Activated B cell treated with CpG ODN at 0.5 μM for 24 hours (primary cell): Measurements from ENCODE around the gene TMEM131. TPM values are rescaled to one million over a fixed set of nuclear protein-coding genes. Genes with fewer than 3 reads are reported as not detected.

Source experiments
- ATAC-seq: fragments of 200-7000 bp; cut with Tn5 transposase; one replicate; pipeline ENCODE4 v1.10.0; 2021; ENCODE audit warnings: low read depth, mild to moderate bottlenecking, moderate library complexity
- CTCF ChIA-PET: fragments of 350-600 bp; sonication (Branson Sonifier 250); formaldehyde crosslinking; loops from one replicate; lab custom pipeline; 2021; ENCODE audit warnings: antibody characterized with exemption; lab: Charles Lee
- POLR2A ChIA-PET: fragments of 350-600 bp; sonication (Branson Sonifier 250); formaldehyde crosslinking; loops from one replicate; lab custom pipeline; 2021; ENCODE audit warnings: antibody characterized with exemption; lab: Charles Lee
- DNase-seq: peaks from one replicate; pipeline ENCODE4 v3.0.0; 2022
- H3K27ac Mint-ChIP-seq: one replicate; pipeline ENCODE4 v1.8.0; 2020; ENCODE audit warnings: mixed read lengths
- H3K27me3 Mint-ChIP-seq: one replicate; pipeline ENCODE4 v1.8.0; 2021; ENCODE audit warnings: mixed read lengths
- H3K36me3 Mint-ChIP-seq: one replicate; pipeline ENCODE4 v1.8.0; 2021; ENCODE audit warnings: low read depth, mixed read lengths
- H3K4me1 Mint-ChIP-seq: one replicate; pipeline ENCODE4 v1.8.0; 2021; ENCODE audit warnings: mixed read lengths
- H3K4me3 Mint-ChIP-seq: one replicate; pipeline ENCODE4 v1.8.0; 2020; ENCODE audit warnings: mild to moderate bottlenecking, mixed read lengths
- H3K9me3 Mint-ChIP-seq: one replicate; pipeline ENCODE4 v1.8.0; 2020; ENCODE audit warnings: mixed read lengths
- intact Hi-C: fragments of 100-400 bp; cut with micrococcal nuclease; formaldehyde crosslinking; loops from one replicate; pipeline ENCODE4 v1.15.1; 2024
- total RNA-seq: library from RNA; stranded (reverse); gene quantifications from 2 replicates; pipeline ENCODE4 v1.2.3, GENCODE V29; 2022
- TF ChIP-seq, protein P1 (sequence below): fragments of 200-600 bp; IDR thresholded peaks from one replicate; pipeline ENCODE4 v1.8.0; 2022; ENCODE audit warnings: antibody characterized with exemption, mild to moderate bottlenecking

The TMEM131 gene
- total RNA-seq, 1 donor from 2014 or later: 146 TPM

DNA sequence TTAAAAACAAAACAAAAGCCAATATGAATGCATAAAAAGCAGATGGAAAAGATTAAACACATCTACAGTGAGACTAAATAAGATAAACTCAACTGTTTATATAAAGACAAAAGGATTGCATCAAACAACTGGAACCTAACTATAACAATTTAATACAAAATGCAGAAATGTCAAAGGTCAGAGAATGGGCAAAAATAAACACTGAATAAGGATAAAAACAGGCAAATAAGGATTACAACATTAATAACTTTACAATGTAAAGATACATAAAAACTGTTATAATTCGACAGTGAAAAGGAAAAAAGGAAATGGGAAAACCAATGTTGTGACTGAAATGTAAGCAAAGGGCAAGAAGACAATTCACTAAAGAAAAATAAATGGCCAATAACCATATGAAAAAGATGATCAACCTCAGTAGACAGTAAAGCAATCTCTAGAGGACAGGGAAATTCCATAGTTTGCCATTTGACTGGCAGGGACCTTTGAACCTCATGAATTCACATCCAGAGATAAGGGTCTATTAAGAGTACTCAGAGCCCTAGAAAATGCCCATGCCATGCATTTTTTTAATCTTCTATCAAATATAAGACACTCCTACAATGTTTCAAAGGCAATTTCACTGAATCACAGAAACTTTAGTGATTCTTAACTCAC lies 83.7 kb downstream of the TMEM131 start:
- TF ChIP-seq, protein P1, sequence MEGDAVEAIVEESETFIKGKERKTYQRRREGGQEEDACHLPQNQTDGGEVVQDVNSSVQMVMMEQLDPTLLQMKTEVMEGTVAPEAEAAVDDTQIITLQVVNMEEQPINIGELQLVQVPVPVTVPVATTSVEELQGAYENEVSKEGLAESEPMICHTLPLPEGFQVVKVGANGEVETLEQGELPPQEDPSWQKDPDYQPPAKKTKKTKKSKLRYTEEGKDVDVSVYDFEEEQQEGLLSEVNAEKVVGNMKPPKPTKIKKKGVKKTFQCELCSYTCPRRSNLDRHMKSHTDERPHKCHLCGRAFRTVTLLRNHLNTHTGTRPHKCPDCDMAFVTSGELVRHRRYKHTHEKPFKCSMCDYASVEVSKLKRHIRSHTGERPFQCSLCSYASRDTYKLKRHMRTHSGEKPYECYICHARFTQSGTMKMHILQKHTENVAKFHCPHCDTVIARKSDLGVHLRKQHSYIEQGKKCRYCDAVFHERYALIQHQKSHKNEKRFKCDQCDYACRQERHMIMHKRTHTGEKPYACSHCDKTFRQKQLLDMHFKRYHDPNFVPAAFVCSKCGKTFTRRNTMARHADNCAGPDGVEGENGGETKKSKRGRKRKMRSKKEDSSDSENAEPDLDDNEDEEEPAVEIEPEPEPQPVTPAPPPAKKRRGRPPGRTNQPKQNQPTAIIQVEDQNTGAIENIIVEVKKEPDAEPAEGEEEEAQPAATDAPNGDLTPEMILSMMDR: no peak
- no peak for DNase-seq
- ChIA-PET POLR2A (interaction anchor here (0.5 to 2.5 kb wide), 15 partner anchors 8 to 370 kb away, joined by 3 to 10 read pairs (median 5); partner anchors contain the start of gene TMEM131), CTCF (interaction anchor here (0.9 kb wide), 1 partner anchor 83 kb away, joined by 3 read pairs; no protein-coding TSS in a partner anchor)
- Mint-ChIP-seq H3K27me3 (no peaks in the 10 kb centered on the region), H3K4me1 (peaks cover 96% of the 10 kb centered on the region), H3K9me3 (peaks cover 1% of the 10 kb centered on the region), H3K4me3 (peak overlapping the region; percentile 67), H3K36me3 (peaks cover 25% of the 10 kb centered on the region), H3K27ac (peak overlapping the region; percentile 82)
- intact Hi-C loops: loop anchor here (1.0 kb wide), 3 partner anchors 21 to 100 kb away; partner anchors contain the start of gene TMEM131
- no peak for ATAC-seq

DNA sequence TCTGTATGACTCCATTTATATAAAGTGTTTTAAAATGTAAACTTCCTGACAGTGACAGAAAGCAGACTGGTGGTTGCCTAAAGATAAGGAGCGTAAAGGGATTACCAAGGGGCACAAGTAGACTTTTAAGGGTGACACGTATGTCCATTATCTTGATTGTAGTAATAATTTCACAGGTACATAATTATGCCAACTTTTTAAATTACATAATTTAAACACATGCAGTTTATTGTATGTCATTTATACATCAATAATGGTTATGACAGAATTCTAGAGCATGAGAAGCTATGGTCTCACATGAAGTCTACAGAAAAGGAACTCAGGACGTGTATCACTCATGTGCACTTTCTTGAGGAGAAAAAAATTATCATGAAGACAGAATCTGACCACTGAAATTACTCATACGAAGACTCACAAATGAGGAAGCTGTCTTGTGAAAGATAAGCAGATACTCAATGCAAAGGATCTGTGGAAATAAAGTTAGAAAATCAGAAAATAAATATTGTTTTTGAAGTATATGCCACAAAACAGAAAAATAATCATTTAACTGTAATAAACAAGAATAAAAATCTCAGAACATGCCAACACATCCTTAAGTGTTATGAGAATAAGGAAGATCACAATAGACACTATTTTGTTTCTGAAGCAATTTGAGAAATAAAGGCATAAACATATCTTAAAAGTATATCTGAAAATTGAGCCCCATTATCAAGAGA lies 84.4 kb downstream of the TMEM131 start:
- intact Hi-C loops: loop anchor here (1.0 kb wide), 3 partner anchors 22 to 101 kb away; partner anchors contain the start of gene TMEM131
- peak overlapping the region; percentile 82 for H3K27ac Mint-ChIP-seq

DNA sequence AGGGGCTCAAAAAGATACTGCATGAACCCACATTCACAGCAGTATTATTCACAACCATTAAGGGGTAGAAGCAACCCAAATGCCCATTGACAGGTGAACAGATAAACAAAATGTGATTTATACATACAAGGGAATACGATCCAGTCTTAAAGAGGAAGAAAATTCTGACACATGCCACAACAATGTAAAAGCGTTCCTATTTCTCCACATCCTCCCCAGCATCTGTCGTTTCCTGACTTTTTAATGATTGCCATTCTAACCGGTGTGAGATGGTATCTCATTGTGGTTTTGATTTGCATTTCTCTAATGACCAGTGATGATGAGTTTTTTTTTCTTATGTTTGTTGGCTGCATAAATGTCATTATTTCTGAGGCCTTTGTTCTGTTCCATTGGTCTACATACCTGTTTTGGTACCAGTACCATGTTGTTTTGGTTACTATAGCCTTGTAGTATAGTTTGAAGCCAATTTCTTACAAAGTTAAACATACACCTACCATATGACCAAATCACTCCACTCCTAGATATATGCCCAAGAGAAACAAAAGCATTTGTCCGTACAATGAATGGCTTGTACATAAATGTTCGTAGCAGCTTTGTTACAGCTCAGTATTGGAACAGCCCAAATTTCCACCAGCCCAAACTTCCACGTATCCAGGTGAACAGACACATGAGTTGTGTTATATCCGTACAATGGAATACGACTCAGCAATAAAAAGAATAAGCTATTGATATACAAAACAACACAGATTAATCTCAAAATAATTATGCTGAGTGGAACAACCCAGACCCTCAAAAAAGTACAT lies 85.1 kb downstream of the TMEM131 start:
- peak overlapping the region; percentile 82 for H3K27ac Mint-ChIP-seq
- POLR2A ChIA-PET: interaction anchor here (0.9 to 2.5 kb wide), 9 partner anchors 20 to 117 kb away, joined by 3 to 10 read pairs (median 6); partner anchors contain the start of gene TMEM131
- CTCF ChIA-PET: interaction anchor here (0.9 kb wide), 1 partner anchor 84 kb away, joined by 3 read pairs; no protein-coding TSS in a partner anchor
- peaks cover 1% of the 10 kb centered on the region for H3K9me3 Mint-ChIP-seq
- intact Hi-C loops: loop anchor here (1.0 kb wide), 3 partner anchors 23 to 102 kb away; partner anchors contain the start of gene TMEM131
- peaks cover 94% of the 10 kb centered on the region for H3K4me1 Mint-ChIP-seq
- H3K4me3 Mint-ChIP-seq: peak overlapping the region; percentile 30
- peaks cover 37% of the 10 kb centered on the region for H3K36me3 Mint-ChIP-seq
- DNase-seq: no peak
- TF ChIP-seq, protein P1: no peak
- H3K27me3 Mint-ChIP-seq: no peaks in the 10 kb centered on the region
- ATAC-seq: no peak

More for the DNA sequence above, 84.4 kb downstream of the TMEM131 start:
- Mint-ChIP-seq H3K4me3 (peak overlapping the region; percentile 67), H3K36me3 (peaks cover 29% of the 10 kb centered on the region), H3K27me3 (no peaks in the 10 kb centered on the region), H3K4me1 (peaks cover 98% of the 10 kb centered on the region), H3K9me3 (peaks cover 1% of the 10 kb centered on the region)
- ATAC-seq: peak; percentile 72
- TF ChIP-seq, protein P1: no peak
- ChIA-PET POLR2A (interaction anchor here (0.5 to 2.5 kb wide), 16 partner anchors 9 to 371 kb away, joined by 3 to 10 read pairs (median 4); partner anchors contain the start of gene TMEM131), CTCF (interaction anchor here (0.9 kb wide), 1 partner anchor 83 kb away, joined by 3 read pairs; no protein-coding TSS in a partner anchor)
- DNase-seq: no peak

DNA sequence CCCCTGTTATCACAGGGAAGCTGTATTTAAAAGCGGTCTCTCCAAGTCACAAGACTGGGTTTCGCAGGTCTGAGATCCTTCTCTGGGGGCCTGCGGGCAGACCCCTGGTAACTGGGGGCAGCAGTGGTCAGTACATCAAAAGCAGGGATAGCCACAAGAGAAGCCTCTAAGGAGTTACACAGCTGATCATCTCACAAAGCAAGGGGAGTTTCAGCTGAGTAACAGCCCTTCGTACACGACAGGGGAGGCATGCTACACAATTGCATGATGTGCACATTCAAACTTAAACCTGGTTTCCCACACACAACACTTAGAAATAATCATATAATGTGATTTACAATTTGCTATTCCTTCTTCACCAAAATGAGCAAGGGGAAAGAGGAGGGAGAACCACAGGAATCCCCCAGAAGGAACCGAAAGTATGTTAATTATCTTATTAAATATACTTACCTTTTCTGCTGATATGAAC lies 87.5 kb downstream of the TMEM131 start:
- Mint-ChIP-seq H3K9me3 (peaks cover 1% of the 10 kb centered on the region), H3K4me3 (peak overlapping the region; percentile 77), H3K4me1 (peaks cover 76% of the 10 kb centered on the region), H3K27ac (peak overlapping the region; percentile 92), H3K36me3 (peaks cover 49% of the 10 kb centered on the region), H3K27me3 (no peaks in the 10 kb centered on the region)
- TF ChIP-seq, protein P1: no peak
- CTCF ChIA-PET: interaction anchor here (1.3 kb wide), 1 partner anchor 101 kb away, joined by 4 read pairs; no protein-coding TSS in a partner anchor
- intact Hi-C loops: loop anchor here (1.0 to 5.0 kb wide), 5 partner anchors 17 to 179 kb away; partner anchors contain the start of gene VWA3B
- ATAC-seq (peak; percentile 34), DNase-seq (no peak)
- POLR2A ChIA-PET: interaction anchor here (0.7 to 1.7 kb wide), 9 partner anchors 8 to 120 kb away, joined by 3 to 5 read pairs (median 3); partner anchors contain the start of gene TMEM131
